AG09309 (cell line): ENCODE results near the gene NUDCD3.

ENCODE experiments used
- DNase-seq: peaks from one replicate; pipeline ENCODE4 v3.0.0-alpha.2; 2010; ENCODE audit warnings: low read depth
- H3K4me3 ChIP-seq: 2 replicates; pipeline ENCODE4 v1.5.1; 2011; ENCODE audit warnings: mild to moderate bottlenecking, low read depth, low read length, moderate library complexity; ENCODE audit not compliant: control insufficient read depth
- TF ChIP-seq, protein P1 (sequence below): IDR thresholded peaks from 2 replicates; pipeline ENCODE4 v1.5.1; 2011; ENCODE audit warnings: mild to moderate bottlenecking, low read depth, low read length, inconsistent platforms; ENCODE audit not compliant: insufficient read depth, control insufficient read depth; ENCODE audit errors: missing control alignments

The NUDCD3 gene

DNA sequence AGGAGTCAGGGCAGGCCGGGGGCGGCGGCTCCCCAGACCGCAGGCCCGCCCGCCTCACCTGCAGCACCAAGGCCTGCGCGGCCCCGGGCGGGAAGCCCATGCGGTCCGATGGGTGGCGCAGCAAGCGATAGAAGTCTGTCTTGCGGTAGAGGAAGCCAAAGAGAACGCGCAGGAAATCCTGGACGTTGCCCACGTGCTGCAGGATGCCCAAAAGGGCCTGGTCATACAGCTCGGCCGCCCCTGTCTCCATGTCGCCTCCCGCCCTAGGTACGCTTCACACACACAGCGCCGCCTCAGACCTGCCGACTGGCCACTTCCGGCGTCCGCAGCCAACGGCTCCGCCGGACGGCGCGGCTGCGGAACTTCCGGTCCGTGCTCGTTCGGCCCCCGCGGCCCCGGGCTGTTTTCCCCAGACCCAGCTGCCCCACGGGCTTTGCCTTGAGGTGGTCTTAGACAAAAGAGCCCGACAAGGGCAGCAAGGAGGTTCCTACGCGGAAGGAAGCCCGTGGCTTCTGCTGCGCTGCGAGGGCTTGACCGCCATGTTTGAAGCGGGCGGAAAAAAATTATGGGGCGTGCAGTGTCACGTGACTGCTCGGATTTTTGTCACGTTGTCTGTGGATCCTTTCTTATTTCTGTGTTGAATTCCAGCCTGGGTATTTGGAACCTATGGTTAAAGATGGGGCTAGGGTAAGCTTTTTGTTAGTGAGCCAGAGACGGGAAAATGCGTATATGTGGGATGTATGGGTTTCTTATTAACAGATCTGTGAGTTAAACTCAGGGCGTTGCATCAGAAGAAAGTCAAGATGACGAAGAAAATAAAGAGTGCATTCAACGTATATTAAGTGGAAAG lies at the start of gene NUDCD3:
TSS of gene NUDCD3 (minus strand) at position 308 of the 850 bp plus-strand sequence. CDS start at position 250, 58 bp downstream.
- peak within 1 kb of the TSS; percentile 84 for H3K4me3 ChIP-seq
- no peak for DNase-seq
- TF ChIP-seq, protein P1, sequence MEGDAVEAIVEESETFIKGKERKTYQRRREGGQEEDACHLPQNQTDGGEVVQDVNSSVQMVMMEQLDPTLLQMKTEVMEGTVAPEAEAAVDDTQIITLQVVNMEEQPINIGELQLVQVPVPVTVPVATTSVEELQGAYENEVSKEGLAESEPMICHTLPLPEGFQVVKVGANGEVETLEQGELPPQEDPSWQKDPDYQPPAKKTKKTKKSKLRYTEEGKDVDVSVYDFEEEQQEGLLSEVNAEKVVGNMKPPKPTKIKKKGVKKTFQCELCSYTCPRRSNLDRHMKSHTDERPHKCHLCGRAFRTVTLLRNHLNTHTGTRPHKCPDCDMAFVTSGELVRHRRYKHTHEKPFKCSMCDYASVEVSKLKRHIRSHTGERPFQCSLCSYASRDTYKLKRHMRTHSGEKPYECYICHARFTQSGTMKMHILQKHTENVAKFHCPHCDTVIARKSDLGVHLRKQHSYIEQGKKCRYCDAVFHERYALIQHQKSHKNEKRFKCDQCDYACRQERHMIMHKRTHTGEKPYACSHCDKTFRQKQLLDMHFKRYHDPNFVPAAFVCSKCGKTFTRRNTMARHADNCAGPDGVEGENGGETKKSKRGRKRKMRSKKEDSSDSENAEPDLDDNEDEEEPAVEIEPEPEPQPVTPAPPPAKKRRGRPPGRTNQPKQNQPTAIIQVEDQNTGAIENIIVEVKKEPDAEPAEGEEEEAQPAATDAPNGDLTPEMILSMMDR, result peak; percentile 15

DNA sequence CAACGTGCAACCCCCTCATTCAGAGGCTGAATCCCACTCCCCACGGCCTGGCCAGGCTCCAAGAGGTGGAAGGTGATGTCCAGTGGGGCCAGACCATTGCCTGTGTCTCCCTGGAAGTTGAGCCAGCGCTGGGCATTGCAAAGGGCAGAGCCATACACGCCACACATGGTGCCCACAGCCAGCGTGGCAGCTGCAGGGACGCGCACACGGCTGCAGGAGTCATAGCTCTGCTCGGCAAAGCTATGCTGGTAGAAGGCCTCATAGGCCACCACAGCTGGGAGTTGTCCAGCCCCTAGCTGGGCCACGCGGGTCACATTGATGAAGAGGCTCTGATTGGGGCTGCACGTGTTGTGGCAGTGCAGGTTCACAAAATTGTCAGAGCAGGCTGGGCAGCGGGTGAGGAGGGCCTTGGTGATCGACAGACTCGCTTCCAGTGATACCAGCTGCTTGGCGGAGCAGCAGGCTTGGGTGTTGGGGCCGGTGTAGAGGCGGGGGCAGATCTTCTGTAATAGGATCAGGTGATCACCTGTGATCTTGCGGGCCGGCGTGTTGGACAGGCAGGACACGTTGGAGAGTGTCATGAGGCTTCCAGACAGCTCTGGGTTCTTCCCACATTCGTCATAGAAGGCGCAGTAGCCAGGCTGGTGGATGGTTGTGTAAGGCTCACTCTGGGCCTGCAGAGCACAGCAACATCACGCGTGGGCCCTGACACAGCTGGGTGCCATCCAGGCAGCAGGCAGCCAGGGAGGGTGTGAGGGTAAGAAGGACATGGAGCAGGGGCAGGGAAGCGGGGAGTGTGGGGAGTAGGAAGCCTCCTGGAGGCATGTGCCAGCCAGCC lies 49.4 kb upstream of the NUDCD3 start:
- H3K4me3 ChIP-seq, result no peak overlapping the region
- DNase-seq, result no peak
- TF ChIP-seq, protein P1, result no peak

DNA sequence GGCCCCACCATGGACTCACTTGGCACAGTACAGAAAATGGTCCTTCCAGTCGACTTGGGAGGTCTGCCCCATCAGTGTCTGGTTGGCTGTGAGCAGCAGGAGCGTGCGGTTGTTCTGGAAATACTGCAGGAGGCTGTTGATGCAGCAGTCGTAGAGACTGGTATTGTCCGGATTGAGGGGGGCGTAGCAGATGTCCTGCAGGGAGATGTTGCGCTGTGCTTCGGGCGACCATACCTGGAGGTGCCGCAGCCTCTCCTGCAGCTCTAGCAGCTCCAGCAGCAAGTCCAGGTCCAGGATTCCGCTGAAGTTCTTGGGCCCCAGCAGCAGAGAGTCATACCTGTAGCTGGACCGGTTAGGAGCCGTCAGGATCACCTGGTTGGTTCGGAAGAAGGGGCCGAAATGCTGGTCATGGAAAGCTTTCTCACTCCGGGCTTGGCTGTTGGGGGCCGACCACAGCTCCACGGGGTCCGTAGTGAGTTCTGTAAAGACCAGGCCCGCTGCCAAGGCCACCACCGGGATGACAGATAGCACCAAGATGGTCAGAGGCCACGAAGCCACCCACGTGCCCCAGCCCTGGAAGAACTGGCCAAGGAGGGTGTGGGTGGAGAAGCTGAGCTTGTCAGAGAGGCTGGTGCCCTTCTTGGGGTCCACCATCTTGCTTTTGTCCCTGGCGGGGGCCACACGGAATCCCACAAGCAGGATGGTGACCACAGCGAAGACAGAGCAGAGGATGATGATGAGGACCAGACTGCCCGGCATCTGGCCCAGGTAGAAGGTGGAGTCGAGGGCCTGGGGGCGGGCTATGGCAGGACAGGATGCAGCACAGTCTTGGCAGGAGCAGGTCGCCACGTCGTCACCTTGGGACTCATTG lies 48.6 kb upstream of the NUDCD3 start:
- no peak for DNase-seq
- TF ChIP-seq, protein P1, result no peak
- H3K4me3 ChIP-seq, result no peak overlapping the region

DNA sequence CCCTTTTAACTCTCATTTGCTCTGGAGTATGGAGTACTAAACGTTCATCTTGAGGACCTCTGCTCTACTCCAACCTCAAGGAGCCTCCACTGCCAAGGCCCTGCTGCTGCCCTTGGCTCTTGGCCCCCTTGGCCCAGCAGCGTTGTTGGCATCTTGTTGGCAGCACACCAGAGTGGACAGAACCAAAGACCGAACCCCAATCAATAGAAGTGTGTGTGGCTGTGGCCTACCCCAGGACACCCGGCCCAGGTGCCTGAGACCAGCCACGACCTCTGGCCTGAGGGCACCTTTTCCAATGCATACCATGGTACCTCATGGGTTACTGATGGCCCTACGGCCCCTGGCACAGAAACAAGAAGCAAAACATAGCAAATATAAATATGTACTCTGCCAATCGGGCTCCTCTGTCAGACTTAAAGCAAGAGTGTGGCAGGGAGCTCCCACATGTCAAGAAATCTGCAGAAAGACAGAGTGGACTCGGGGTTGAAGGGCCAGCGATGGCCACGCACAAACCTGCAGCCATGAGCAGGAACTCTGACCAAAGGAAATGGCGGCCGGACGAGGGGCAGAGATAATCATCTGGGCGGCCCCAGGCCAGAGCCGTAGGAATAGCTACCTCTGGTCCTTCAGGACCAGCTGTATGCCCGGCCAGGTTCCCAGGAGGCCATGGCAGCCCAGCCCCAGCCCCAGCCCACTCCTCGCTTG lies 47.8 kb upstream of the NUDCD3 start:
- TF ChIP-seq, protein P1, result no peak
- DNase-seq, result no peak
- no peak overlapping the region for H3K4me3 ChIP-seq

DNA sequence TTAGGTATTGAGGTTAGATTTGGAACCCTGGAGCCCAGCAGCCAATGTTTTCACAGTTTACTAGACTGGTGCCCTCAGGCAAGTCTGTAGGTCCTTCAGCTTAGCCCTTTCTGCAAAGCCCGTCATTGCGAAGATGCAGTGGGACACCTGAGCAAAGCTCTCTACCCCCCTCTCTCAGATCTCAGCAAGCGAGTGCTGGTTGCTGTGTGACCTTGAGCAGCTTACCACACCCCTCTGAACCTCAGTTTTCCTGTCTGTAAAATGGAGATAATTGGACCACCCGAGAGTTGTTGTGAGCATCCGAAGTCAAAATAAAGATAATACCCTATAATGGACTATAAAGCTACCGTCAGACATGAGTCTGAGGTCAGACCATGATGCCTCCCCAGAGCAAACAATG lies 47.0 kb upstream of the NUDCD3 start:
- TF ChIP-seq, protein P1, result no peak
- DNase-seq, result no peak
- no peak overlapping the region for H3K4me3 ChIP-seq
